CD4-positive, alpha-beta T cell (primary cell): ENCODE results near the gene CSHL1. TPM values are rescaled to one million over a fixed set of nuclear protein-coding genes. Genes with fewer than 3 reads are reported as not detected.

Experiments
- ATAC-seq: fragments of 200-7000 bp; cut with Tn5 transposase; one replicate; pipeline ENCODE4 v1.10.0; 2022; ENCODE audit warnings: mild to moderate bottlenecking; ENCODE audit not compliant: poor library complexity
- CTCF ChIA-PET: fragments of 350-600 bp; sonication (Branson Sonifier 250); formaldehyde crosslinking; loops from one replicate; lab custom pipeline; 2021; ENCODE audit warnings: antibody characterized with exemption, inconsistent platforms; lab: Charles Lee
- POLR2A ChIA-PET: fragments of 350-600 bp; sonication (Branson Sonifier 250); formaldehyde crosslinking; loops from one replicate; lab custom pipeline; 2021; ENCODE audit warnings: antibody characterized with exemption, inconsistent platforms; lab: Charles Lee
- DNase-seq, 14 experiments: peaks; one replicate each; pipeline ENCODE4 v3.0.0-alpha.2; 2013 to 2020; ENCODE audit warnings: mixed read lengths in 2 of 14
- H3K27ac ChIP-seq, 2 donors: one replicate each; pipeline versions ENCODE4 v1.5.1 to v1.7.0; 2013; ENCODE audit warnings: low read length in 2 of 2, low read depth in 1 of 2, mild to moderate bottlenecking in 1 of 2
- H3K27me3 ChIP-seq, 2 experiments: 1 replicate in 1 of 2; 2 replicates in 1 of 2; pipeline versions ENCODE4 v1.6.1 to v1.7.0; 2013; ENCODE audit warnings: low read length in 2 of 2, control low read depth in 1 of 2, mild to moderate bottlenecking in 1 of 2, moderate library complexity in 1 of 2; ENCODE audit not compliant: insufficient read depth in 2 of 2, control insufficient read depth in 1 of 2
- H3K36me3 ChIP-seq: one replicate; pipeline ENCODE4 v1.6.1; 2013; ENCODE audit warnings: low read length, control low read depth; ENCODE audit not compliant: insufficient read depth
- H3K4me1 ChIP-seq: one replicate; pipeline ENCODE4 v1.6.1; 2013; ENCODE audit warnings: low read length, control low read depth; ENCODE audit not compliant: insufficient read depth
- H3K4me3 ChIP-seq: one replicate; pipeline ENCODE4 v1.5.1; 2013; ENCODE audit warnings: mild to moderate bottlenecking, low read length, moderate library complexity
- H3K9me3 ChIP-seq, 2 experiments: 1 replicate in 1 of 2; 2 replicates in 1 of 2; pipeline versions ENCODE4 v1.6.1 to v1.7.0; 2013; ENCODE audit warnings: low read length in 2 of 2, mild to moderate bottlenecking in 2 of 2, control low read depth in 1 of 2, moderate library complexity in 1 of 2; ENCODE audit not compliant: control insufficient read depth in 1 of 2, insufficient read depth in 1 of 2
- H3K27ac Mint-ChIP-seq: one replicate; pipeline ENCODE4 v1.8.0; 2020; ENCODE audit warnings: mixed read lengths
- H3K27me3 Mint-ChIP-seq: one replicate; pipeline ENCODE4 v1.8.0; 2021; ENCODE audit warnings: mixed read lengths
- H3K36me3 Mint-ChIP-seq: one replicate; pipeline ENCODE4 v1.8.0; 2021; ENCODE audit warnings: low read depth, mixed read lengths
- H3K4me1 Mint-ChIP-seq: one replicate; pipeline ENCODE4 v1.8.0; 2021; ENCODE audit warnings: low read depth, mixed read lengths
- H3K4me3 Mint-ChIP-seq: one replicate; pipeline ENCODE4 v1.8.0; 2020; ENCODE audit warnings: mild to moderate bottlenecking, mixed read lengths
- H3K9me3 Mint-ChIP-seq: one replicate; pipeline ENCODE4 v1.8.0; 2020; ENCODE audit warnings: mixed read lengths
- CTCF ChIP-seq: fragments of 200-600 bp; IDR thresholded peaks from one replicate; pipeline ENCODE4 v1.8.0; 2022; ENCODE audit warnings: antibody characterized with exemption, mild to moderate bottlenecking
- intact Hi-C, 2 experiments: fragments of 100-400 bp; cut with DNase I in 1 of 2; cut with micrococcal nuclease in 1 of 2; formaldehyde crosslinking; loops; one replicate each; pipeline versions ENCODE4 v1.15.1 to v1.9.0; 2023 to 2025; cut with DNase I, micrococcal nuclease
- total RNA-seq, 174 experiments: library from RNA in 2 of 174; stranded (reverse) in 2 of 174; gene quantifications; one replicate each; pipeline ENCODE4 v1.2.3 and lab custom pipeline; 2021 to 2026

Gene CSHL1
- total RNA-seq, 2 experiments from 2014 or later = not detected

- no peaks in the 10 kb centered on the region for H3K27me3 Mint-ChIP-seq
- ATAC-seq (no peak), DNase-seq (no peak)
- Histone ChIP-seq H3K4me3 (no peak overlapping the region), H3K36me3 (no peaks in the 10 kb centered on the region), H3K27ac (no peak overlapping the region), H3K9me3 (no peaks in the 10 kb centered on the region), H3K4me1 (peaks cover 2% of the 10 kb centered on the region), H3K27me3 (no peaks in the 10 kb centered on the region)
- no peaks in the 10 kb centered on the region for H3K9me3 Mint-ChIP-seq
- TF ChIP-seq CTCF = no peak
- intact Hi-C loops = no loop called here
- ChIA-PET CTCF (no interaction called here), POLR2A (no interaction called here)
- peaks cover 17% of the 10 kb centered on the region for H3K4me1 Mint-ChIP-seq
- H3K27ac Mint-ChIP-seq = no peak overlapping the region
- H3K4me3 Mint-ChIP-seq = no peak overlapping the region
- H3K36me3 Mint-ChIP-seq = no peaks in the 10 kb centered on the region
These were observed 29.5 kb upstream of the CSHL1 start for GRCh38 chr17:63940584-63940983.

- POLR2A ChIA-PET = no interaction called here
These were observed 28.8 kb upstream of the CSHL1 start for GRCh38 chr17:63939884-63940283.

GRCh38 chr17:63939401-63939800, 28.3 kb upstream of the CSHL1 start:
- ChIA-PET CTCF (no interaction called here), POLR2A (no interaction called here)
- ATAC-seq (no peak), DNase-seq (no peak)
- H3K4me1 Mint-ChIP-seq = peaks cover 10% of the 10 kb centered on the region
- H3K36me3 Mint-ChIP-seq = no peaks in the 10 kb centered on the region
- Histone ChIP-seq H3K36me3 (no peaks in the 10 kb centered on the region), H3K27ac (no peak overlapping the region), H3K4me3 (no peak overlapping the region), H3K4me1 (no peaks in the 10 kb centered on the region), H3K9me3 (no peaks in the 10 kb centered on the region), H3K27me3 (no peaks in the 10 kb centered on the region)
- no peaks in the 10 kb centered on the region for H3K9me3 Mint-ChIP-seq
- no peak overlapping the region for H3K27ac Mint-ChIP-seq
- no peak overlapping the region for H3K4me3 Mint-ChIP-seq
- intact Hi-C loops = no loop called here
- no peaks in the 10 kb centered on the region for H3K27me3 Mint-ChIP-seq
- TF ChIP-seq CTCF = no peak

More at GRCh38 chr17:63939884-63940283, 28.8 kb upstream of the CSHL1 start:
- H3K9me3 ChIP-seq = no peaks in the 10 kb centered on the region
- CTCF ChIA-PET = no interaction called here
- no peak for TF ChIP-seq CTCF
- Mint-ChIP-seq H3K36me3 (no peaks in the 10 kb centered on the region), H3K4me1 (peaks cover 10% of the 10 kb centered on the region), H3K9me3 (no peaks in the 10 kb centered on the region), H3K27ac (no peak overlapping the region), H3K4me3 (no peak overlapping the region), H3K27me3 (no peaks in the 10 kb centered on the region)
- no peak overlapping the region for H3K27ac ChIP-seq
- intact Hi-C loops = no loop called here
- no peaks in the 10 kb centered on the region for H3K36me3 ChIP-seq
- H3K4me3 ChIP-seq = no peak overlapping the region
- no peaks in the 10 kb centered on the region for H3K4me1 ChIP-seq
- ATAC-seq (no peak), DNase-seq (no peak)
- H3K27me3 ChIP-seq = no peaks in the 10 kb centered on the region
